A549 (cell line): Measurements from ENCODE around the gene TNPO3.

ENCODE experiments used
- EP300 ChIP-seq, 2 experiments: fragments of >200 bp; sonication (Bioruptor Twin); formaldehyde crosslinking; IDR thresholded peaks; 2 replicates in 1 of 2; 3 replicates in 1 of 2; pipeline ENCODE4 v1.6.1; 2016 to 2017
- NFE2L2 ChIP-seq: fragments of 150-350 bp; conservative IDR thresholded peaks from 2 replicates; pipeline ENCODE4 v1.6.1; 2014; ENCODE audit warnings: low read length
- NR3C1 ChIP-seq: fragments of >200 bp; sonication (Bioruptor Twin); formaldehyde crosslinking; IDR thresholded peaks from 3 replicates; pipeline ENCODE4 v1.6.1; 2017
- POLR2A ChIP-seq: IDR thresholded peaks from 2 replicates; pipeline ENCODE4 v1.6.1; 2012; ENCODE audit warnings: mild to moderate bottlenecking, low read length
- RFX5 ChIP-seq: fragments of 450-650 bp; IDR thresholded peaks from 2 replicates; pipeline ENCODE4 v1.7.1; 2014; ENCODE audit warnings: antibody characterized with exemption, mild to moderate bottlenecking, moderate library complexity
- TP53 ChIP-seq: fragments of 250-450 bp; sonication (Bioruptor Pico); IDR thresholded peaks from 2 replicates; pipeline ENCODE4 v1.5.0; 2021; ENCODE audit warnings: mild to moderate bottlenecking, moderate library complexity
- TF ChIP-seq, protein P1 (sequence below): fragments of 250-450 bp; sonication (Bioruptor Pico); IDR thresholded peaks from 2 replicates; pipeline ENCODE4 v1.5.0; 2021; ENCODE audit warnings: mild to moderate bottlenecking, moderate library complexity, borderline replicate concordance
- TF ChIP-seq, protein P2 (sequence below): fragments of >200 bp; sonication (Bioruptor Twin); formaldehyde crosslinking; IDR thresholded peaks from 3 replicates; pipeline ENCODE4 v1.5.1; 2016
- TF ChIP-seq, protein P3 (sequence below): IDR thresholded peaks from 2 replicates; pipeline ENCODE4 v1.6.1; 2012

GRCh38 chr7:128997181-128997580 lies 57.7 kb downstream of the TNPO3 start:
- TF ChIP-seq, protein P1, sequence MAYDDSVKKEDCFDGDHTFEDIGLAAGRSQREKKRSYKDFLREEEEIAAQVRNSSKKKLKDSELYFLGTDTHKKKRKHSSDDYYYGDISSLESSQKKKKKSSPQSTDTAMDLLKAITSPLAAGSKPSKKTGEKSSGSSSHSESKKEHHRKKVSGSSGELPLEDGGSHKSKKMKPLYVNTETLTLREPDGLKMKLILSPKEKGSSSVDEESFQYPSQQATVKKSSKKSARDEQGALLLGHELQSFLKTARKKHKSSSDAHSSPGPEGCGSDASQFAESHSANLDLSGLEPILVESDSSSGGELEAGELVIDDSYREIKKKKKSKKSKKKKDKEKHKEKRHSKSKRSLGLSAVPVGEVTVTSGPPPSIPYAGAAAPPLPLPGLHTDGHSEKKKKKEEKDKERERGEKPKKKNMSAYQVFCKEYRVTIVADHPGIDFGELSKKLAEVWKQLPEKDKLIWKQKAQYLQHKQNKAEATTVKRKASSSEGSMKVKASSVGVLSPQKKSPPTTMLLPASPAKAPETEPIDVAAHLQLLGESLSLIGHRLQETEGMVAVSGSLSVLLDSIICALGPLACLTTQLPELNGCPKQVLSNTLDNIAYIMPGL (CRISPR knock-in tag): no peak
- TF ChIP-seq, protein P2, sequence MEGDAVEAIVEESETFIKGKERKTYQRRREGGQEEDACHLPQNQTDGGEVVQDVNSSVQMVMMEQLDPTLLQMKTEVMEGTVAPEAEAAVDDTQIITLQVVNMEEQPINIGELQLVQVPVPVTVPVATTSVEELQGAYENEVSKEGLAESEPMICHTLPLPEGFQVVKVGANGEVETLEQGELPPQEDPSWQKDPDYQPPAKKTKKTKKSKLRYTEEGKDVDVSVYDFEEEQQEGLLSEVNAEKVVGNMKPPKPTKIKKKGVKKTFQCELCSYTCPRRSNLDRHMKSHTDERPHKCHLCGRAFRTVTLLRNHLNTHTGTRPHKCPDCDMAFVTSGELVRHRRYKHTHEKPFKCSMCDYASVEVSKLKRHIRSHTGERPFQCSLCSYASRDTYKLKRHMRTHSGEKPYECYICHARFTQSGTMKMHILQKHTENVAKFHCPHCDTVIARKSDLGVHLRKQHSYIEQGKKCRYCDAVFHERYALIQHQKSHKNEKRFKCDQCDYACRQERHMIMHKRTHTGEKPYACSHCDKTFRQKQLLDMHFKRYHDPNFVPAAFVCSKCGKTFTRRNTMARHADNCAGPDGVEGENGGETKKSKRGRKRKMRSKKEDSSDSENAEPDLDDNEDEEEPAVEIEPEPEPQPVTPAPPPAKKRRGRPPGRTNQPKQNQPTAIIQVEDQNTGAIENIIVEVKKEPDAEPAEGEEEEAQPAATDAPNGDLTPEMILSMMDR: no peak
- TF ChIP-seq NFE2L2: no peak
- TF ChIP-seq NR3C1: no peak
- no peak for TF ChIP-seq POLR2A
- no peak for TF ChIP-seq TP53 (CRISPR knock-in tag)
- TF ChIP-seq, protein P3, sequence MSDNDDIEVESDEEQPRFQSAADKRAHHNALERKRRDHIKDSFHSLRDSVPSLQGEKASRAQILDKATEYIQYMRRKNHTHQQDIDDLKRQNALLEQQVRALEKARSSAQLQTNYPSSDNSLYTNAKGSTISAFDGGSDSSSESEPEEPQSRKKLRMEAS: no peak
- no peak for TF ChIP-seq RFX5
- no peak for TF ChIP-seq EP300 (IDR thresholded peaks at IDR 0.05)
